Endothelial cell (in vitro differentiated cells): ENCODE results near the gene RILPL1. TPM values are rescaled to one million over a fixed set of nuclear protein-coding genes. Genes with fewer than 3 reads are reported as not detected.
A peak's percentile ranks its signal among the peaks of the same experiment; 100 is the strongest.
"Not testable (repeated sequence)": the region's sequence is repeated elsewhere in the genome, so short reads cannot be mapped to it uniquely, and the experiment has no call there.

ENCODE experiments used
- DNase-seq: peaks from one replicate; pipeline ENCODE4 v3.0.0; 2021; ENCODE audit warnings: low spot score
- H3K27ac Mint-ChIP-seq: one replicate; pipeline ENCODE4 v1.8.0; 2021; ENCODE audit warnings: mixed read lengths, inconsistent platforms; ENCODE audit not compliant: unreplicated experiment
- H3K27me3 Mint-ChIP-seq: one replicate; pipeline ENCODE4 v1.8.0; 2021; ENCODE audit warnings: mild to moderate bottlenecking, moderate library complexity, mixed read lengths, inconsistent platforms; ENCODE audit not compliant: unreplicated experiment
- H3K36me3 Mint-ChIP-seq: one replicate; pipeline ENCODE4 v1.8.0; 2021; ENCODE audit warnings: mild to moderate bottlenecking, low read depth, mixed read lengths, inconsistent platforms; ENCODE audit not compliant: unreplicated experiment
- H3K4me1 Mint-ChIP-seq: one replicate; pipeline ENCODE4 v1.8.0; 2021; ENCODE audit warnings: mild to moderate bottlenecking, mixed read lengths, inconsistent platforms; ENCODE audit not compliant: unreplicated experiment
- H3K4me3 Mint-ChIP-seq: one replicate; pipeline ENCODE4 v1.8.0; 2021; ENCODE audit warnings: mild to moderate bottlenecking, mixed read lengths, inconsistent platforms; ENCODE audit not compliant: unreplicated experiment
- H3K9me3 Mint-ChIP-seq: one replicate; pipeline ENCODE4 v1.8.0; 2021; ENCODE audit warnings: mixed read lengths, inconsistent platforms; ENCODE audit not compliant: unreplicated experiment
- total RNA-seq: library from RNA; stranded (reverse); fragmentation: NEBNext Ultra II Directional; extraction: Animal tissue kit (Norgen Biotek cat#: 25700); gene quantifications from one replicate; pipeline ENCODE4 v1.2.1, GENCODE V29; 2021; ENCODE audit not compliant: unreplicated experiment
- TF ChIP-seq, protein P1 (sequence below): fragments of 200-600 bp; sonication (generic); IDR thresholded peaks from one replicate; pipeline ENCODE4 v1.5.0; 2021; ENCODE audit warnings: antibody characterized with exemption; ENCODE audit not compliant: unreplicated experiment

The RILPL1 gene
- total RNA-seq, 1 donor from 2014 or later: 19.8 TPM

DNA sequence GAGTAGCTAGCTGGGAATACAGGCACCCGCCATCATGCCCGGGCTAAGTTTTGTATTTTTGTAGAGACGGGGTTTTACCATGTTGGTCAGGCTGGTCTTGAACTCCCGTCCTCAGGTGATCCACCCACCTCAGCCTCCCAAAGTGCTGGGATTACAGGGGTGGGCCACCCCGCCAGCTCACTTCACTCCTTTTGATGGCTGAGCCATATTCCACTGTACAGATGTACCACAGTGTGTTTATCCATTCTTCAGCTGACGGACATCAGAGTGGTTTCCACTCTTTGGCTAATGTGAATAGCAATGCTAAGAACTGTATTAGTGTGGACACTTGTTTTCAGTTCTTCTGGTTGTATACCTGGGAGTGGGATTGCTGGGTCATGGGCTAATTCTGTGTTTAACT, 46.1 kb downstream of the RILPL1 start:
- H3K36me3 Mint-ChIP-seq: peaks cover 10% of the 10 kb centered on the region
- DNase-seq: no peak
- H3K9me3 Mint-ChIP-seq: no peaks in the 10 kb centered on the region
- H3K4me1 Mint-ChIP-seq: peaks cover 7% of the 10 kb centered on the region
- H3K4me3 Mint-ChIP-seq: no peak overlapping the region
- H3K27me3 Mint-ChIP-seq: peaks cover 6% of the 10 kb centered on the region
- TF ChIP-seq, protein P1, sequence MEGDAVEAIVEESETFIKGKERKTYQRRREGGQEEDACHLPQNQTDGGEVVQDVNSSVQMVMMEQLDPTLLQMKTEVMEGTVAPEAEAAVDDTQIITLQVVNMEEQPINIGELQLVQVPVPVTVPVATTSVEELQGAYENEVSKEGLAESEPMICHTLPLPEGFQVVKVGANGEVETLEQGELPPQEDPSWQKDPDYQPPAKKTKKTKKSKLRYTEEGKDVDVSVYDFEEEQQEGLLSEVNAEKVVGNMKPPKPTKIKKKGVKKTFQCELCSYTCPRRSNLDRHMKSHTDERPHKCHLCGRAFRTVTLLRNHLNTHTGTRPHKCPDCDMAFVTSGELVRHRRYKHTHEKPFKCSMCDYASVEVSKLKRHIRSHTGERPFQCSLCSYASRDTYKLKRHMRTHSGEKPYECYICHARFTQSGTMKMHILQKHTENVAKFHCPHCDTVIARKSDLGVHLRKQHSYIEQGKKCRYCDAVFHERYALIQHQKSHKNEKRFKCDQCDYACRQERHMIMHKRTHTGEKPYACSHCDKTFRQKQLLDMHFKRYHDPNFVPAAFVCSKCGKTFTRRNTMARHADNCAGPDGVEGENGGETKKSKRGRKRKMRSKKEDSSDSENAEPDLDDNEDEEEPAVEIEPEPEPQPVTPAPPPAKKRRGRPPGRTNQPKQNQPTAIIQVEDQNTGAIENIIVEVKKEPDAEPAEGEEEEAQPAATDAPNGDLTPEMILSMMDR: no peak
- H3K27ac Mint-ChIP-seq: no peak overlapping the region

DNA sequence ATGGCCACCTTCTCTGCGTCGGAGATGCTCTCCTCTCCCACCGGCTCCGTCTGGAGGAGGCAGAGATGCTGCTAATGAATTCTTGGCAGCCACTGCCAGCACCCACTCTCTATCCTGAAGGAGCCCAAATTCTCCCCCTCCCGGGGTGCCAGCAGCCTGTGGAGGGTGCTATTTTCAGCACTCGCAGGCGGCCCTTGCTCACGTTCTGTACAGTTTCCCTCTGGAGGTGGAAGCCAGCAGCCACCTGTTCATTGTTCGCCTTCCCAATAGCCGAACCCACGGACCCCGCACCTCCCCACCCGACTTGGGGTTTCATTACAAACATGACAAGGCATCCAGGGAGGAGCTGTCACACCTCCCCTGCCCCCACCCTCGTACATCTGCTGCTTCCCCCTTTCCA, 47.8 kb downstream of the RILPL1 start:
- no peak overlapping the region for H3K4me3 Mint-ChIP-seq
- TF ChIP-seq, protein P1: no peak
- H3K27ac Mint-ChIP-seq: no peak overlapping the region
- no peak for DNase-seq
- peaks cover 7% of the 10 kb centered on the region for H3K4me1 Mint-ChIP-seq
- H3K9me3 Mint-ChIP-seq: no peaks in the 10 kb centered on the region
- peaks cover 6% of the 10 kb centered on the region for H3K27me3 Mint-ChIP-seq
- peaks cover 10% of the 10 kb centered on the region for H3K36me3 Mint-ChIP-seq

DNA sequence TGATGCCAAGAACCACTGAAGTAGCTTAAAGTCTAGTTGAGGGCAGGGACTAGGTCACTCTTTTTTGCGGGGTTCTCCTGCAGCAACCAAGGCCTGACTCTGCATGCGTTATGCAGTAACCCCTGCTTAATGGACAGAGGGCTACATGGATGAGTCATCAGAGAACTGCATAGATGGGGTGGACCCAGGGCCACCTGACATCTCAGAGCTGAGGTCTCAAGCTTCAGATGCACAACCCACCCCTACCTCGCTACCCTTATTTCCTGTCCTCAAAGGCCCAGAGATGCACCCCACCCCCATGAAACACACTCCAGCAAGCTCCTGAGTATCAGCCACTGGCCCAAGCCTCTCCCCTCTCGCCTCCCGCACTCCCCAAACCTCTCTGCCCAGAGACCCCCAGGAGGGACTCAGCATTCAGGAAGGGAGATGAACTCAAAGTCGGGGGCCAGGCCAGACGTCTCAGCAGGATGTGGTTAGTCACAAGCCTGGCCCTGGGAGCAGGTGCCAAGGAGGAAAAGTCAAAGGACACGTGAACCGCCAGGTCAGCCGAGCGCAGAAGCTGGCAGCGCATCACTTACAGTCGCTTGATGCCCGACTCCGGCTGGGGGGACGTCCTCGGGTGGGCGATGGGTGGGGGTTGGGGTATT, 49.8 kb downstream of the RILPL1 start:
- Mint-ChIP-seq H3K36me3 (peaks cover 19% of the 10 kb centered on the region), H3K27me3 (peaks cover 6% of the 10 kb centered on the region), H3K27ac (no peak overlapping the region), H3K4me3 (no peak overlapping the region), H3K4me1 (peaks cover 7% of the 10 kb centered on the region), H3K9me3 (no peaks in the 10 kb centered on the region)
- TF ChIP-seq, protein P1: no peak
- no peak for DNase-seq

DNA sequence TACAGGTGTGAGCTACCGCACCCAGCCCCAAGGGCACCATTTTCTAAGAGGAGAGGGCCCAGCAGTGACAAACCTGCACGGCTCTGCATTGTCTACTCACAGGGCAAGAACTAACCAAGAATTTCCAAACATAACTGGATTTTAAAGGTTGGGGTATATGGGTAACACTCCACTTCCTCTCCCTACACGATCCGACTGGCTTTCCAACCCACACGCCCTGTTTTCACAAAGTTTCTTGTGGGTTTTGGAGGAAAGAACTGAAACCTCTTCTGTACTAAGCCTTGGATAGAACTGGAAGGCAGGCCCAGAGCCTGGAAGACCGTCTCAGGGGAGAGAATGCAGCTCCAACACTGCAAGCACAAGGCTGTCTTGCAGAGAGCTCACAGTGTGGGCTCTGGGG, 50.6 kb downstream of the RILPL1 start:
- H3K9me3 Mint-ChIP-seq: no peaks in the 10 kb centered on the region
- H3K27me3 Mint-ChIP-seq: peaks cover 6% of the 10 kb centered on the region
- peaks cover 20% of the 10 kb centered on the region for H3K36me3 Mint-ChIP-seq
- TF ChIP-seq, protein P1: no peak
- peak overlapping the region; percentile 9 for H3K4me3 Mint-ChIP-seq
- H3K27ac Mint-ChIP-seq: no peak overlapping the region
- H3K4me1 Mint-ChIP-seq: peaks cover 7% of the 10 kb centered on the region
- no peak for DNase-seq

DNA sequence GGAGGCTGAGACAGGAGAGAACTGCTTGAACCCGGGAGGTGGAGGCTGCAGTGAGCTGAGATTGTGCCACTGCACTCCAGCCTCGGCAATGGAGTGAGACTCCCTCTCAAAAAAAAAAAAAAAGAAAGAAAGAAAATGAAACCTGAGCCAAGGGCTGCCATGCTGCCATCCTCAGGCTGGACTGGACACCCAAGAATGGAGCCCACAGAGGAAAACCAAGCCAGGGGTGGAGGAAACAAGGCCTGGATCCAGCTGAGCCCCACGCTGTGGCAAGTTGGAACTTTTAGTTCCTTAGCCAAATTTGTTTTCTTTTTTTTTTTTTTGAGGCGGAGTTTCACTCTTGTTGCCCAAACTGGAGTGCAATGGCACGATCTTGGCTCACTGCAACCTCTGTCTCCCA, 52.3 kb downstream of the RILPL1 start:
- H3K4me3 Mint-ChIP-seq, DNase-seq, H3K4me1 Mint-ChIP-seq, H3K27me3 Mint-ChIP-seq, H3K9me3 Mint-ChIP-seq, H3K27ac Mint-ChIP-seq: not testable (repeated sequence)
- peaks cover 26% of the 10 kb centered on the region for H3K36me3 Mint-ChIP-seq
